K562 (cell line): ENCODE results near the gene PRR19. TPM values are rescaled to one million over a fixed set of nuclear protein-coding genes. Genes with fewer than 3 reads are reported as not detected.

ENCODE experiments used
- BACH1 ChIP-seq: fragments of 200-800 bp; sonication (Bioruptor generic); IDR thresholded peaks from 2 replicates; pipeline ENCODE4 v1.6.1; 2016; ENCODE audit warnings: missing genetic modification characterization, missing compliant biosample characterization
- BRF2 ChIP-seq: IDR thresholded peaks from 3 replicates; pipeline ENCODE4 v1.6.1; 2011; ENCODE audit warnings: borderline replicate concordance, mild to moderate bottlenecking; ENCODE audit not compliant: insufficient read length, insufficient read depth
- CBX2 ChIP-seq: fragments of 200-600 bp; sonication (generic); IDR thresholded peaks from one replicate; pipeline ENCODE4 v1.6.1; 2012; ENCODE audit warnings: mild to moderate bottlenecking, low read length, inconsistent platforms; ENCODE audit not compliant: insufficient read depth, poor library complexity, severe bottlenecking
- ETV6 ChIP-seq, 3 experiments: fragments of 150-350 bp in 1 of 3; sonication (generic) in 1 of 3; formaldehyde crosslinking in 1 of 3; IDR thresholded peaks; 2 replicates each; pipeline versions ENCODE4 v1.6.1 to v1.8.0; 2014 to 2022; ENCODE audit warnings: borderline replicate concordance in 2 of 3, low read depth in 2 of 3, antibody characterized with exemption in 1 of 3, low read length in 1 of 3, mild to moderate bottlenecking in 1 of 3, missing genetic modification reagents in 1 of 3
- FOSL1 ChIP-seq: fragments of 200-800 bp; sonication (Bioruptor generic); conservative IDR thresholded peaks from 2 replicates; pipeline ENCODE4 v1.6.1; 2016; ENCODE audit warnings: missing genetic modification characterization, missing compliant biosample characterization
- FOXK1 ChIP-seq: sonication (generic); formaldehyde crosslinking; IDR thresholded peaks from 2 replicates; pipeline ENCODE4 v1.8.0; 2022; ENCODE audit warnings: missing genetic modification reagents, mild to moderate bottlenecking, borderline replicate concordance
- HBP1 ChIP-seq: fragments of 450-650 bp; formaldehyde crosslinking; IDR thresholded peaks from 2 replicates; pipeline ENCODE4 v1.4.0; 2022; ENCODE audit warnings: missing genetic modification characterization
- HMGN3 ChIP-seq: IDR thresholded peaks from 2 replicates; pipeline ENCODE4 v1.6.1; 2011; ENCODE audit warnings: borderline replicate concordance, low read depth, mild to moderate bottlenecking, mixed read lengths, low read length; ENCODE audit not compliant: insufficient read length; ENCODE audit errors: extremely low read depth
- MYNN ChIP-seq, 2 experiments: sonication (generic); formaldehyde crosslinking in 1 of 2; IDR thresholded peaks; 2 replicates each; pipeline versions ENCODE4 v1.5.0 to v1.6.1; 2016 to 2020; ENCODE audit warnings: antibody characterized with exemption in 1 of 2, missing genetic modification reagents in 1 of 2
- NCOA2 ChIP-seq, 2 experiments: fragments of 450-650 bp; IDR thresholded peaks; 2 replicates each; pipeline ENCODE4 v1.6.1; 2018; ENCODE audit warnings: mild to moderate bottlenecking in 2 of 2, moderate library complexity in 1 of 2; ENCODE audit not compliant: partially characterized antibody in 2 of 2
- NELFE ChIP-seq: IDR thresholded peaks from 2 replicates; pipeline ENCODE4 v1.6.1; 2011; ENCODE audit warnings: mild to moderate bottlenecking; ENCODE audit not compliant: insufficient read depth, insufficient read length
- NR1H2 ChIP-seq: sonication (generic); formaldehyde crosslinking; IDR thresholded peaks from 2 replicates; pipeline ENCODE4 v1.4.0; 2020; ENCODE audit warnings: mild to moderate bottlenecking, missing genetic modification reagents
- NR4A1 ChIP-seq, 2 experiments: fragments of 250-450 bp in 1 of 2; fragments of 450-650 bp in 1 of 2; sonication (Bioruptor Pico) in 1 of 2; IDR thresholded peaks; 2 replicates each; pipeline versions ENCODE4 v1.4.0 to v1.6.1; 2016 to 2020; ENCODE audit warnings: mild to moderate bottlenecking in 2 of 2, missing compliant biosample characterization in 1 of 2, missing genetic modification characterization in 1 of 2, moderate library complexity in 1 of 2
- RCOR1 ChIP-seq, 2 experiments: IDR thresholded peaks; 2 replicates each; pipeline ENCODE4 v1.6.1; 2012; ENCODE audit warnings: low read depth in 2 of 2, low read length in 2 of 2, borderline replicate concordance in 1 of 2, improper control_type of control experiment in 1 of 2
- RNF2 ChIP-seq: sonication (generic); IDR thresholded peaks from 2 replicates; pipeline ENCODE4 v1.6.1; 2016
- RNF219 ChIP-seq: fragments of 250-450 bp; sonication (Bioruptor Pico); IDR thresholded peaks from 2 replicates; pipeline ENCODE4 v1.5.0; 2022; ENCODE audit warnings: mild to moderate bottlenecking
- SAP30 ChIP-seq: fragments of 200-600 bp; sonication (generic); IDR thresholded peaks from 2 replicates; pipeline ENCODE4 v1.6.1; 2012; ENCODE audit warnings: borderline replicate concordance, low read depth, mild to moderate bottlenecking, moderate library complexity, low read length, control low read depth, inconsistent platforms; ENCODE audit not compliant: insufficient read depth, poor library complexity, severe bottlenecking
- ZC3H11A ChIP-seq: IDR thresholded peaks from 2 replicates; pipeline ENCODE4 v1.6.1; 2012; ENCODE audit warnings: low read depth, low read length, improper control_type of control experiment
- ZNF121 ChIP-seq: sonication (generic); formaldehyde crosslinking; conservative IDR thresholded peaks from 2 replicates; pipeline ENCODE4 v1.8.0; 2022; ENCODE audit warnings: missing genetic modification reagents
- ZNF143 ChIP-seq: sonication (generic); formaldehyde crosslinking; IDR thresholded peaks from 2 replicates; pipeline ENCODE4 v1.9.0; 2022; ENCODE audit warnings: mild to moderate bottlenecking, missing genetic modification reagents
- ZNF324 ChIP-seq: fragments of 250-450 bp; sonication (Bioruptor Pico); IDR thresholded peaks from 2 replicates; pipeline ENCODE4 v1.4.0; 2020; ENCODE audit warnings: mild to moderate bottlenecking
- ZNF644 ChIP-seq: fragments of 200-800 bp; sonication (Bioruptor generic); IDR thresholded peaks from 2 replicates; pipeline ENCODE4 v1.6.1; 2016; ENCODE audit warnings: low read depth, missing genetic modification characterization, missing compliant biosample characterization
- polyA plus RNA-seq, 8 experiments: library from polyadenylated mRNA; depleted of rRNA in 4 of 8; stranded (reverse) in 5 of 8; unstranded in 3 of 8; fragments of >200 nt; fragmentation: Nextera tagmentation in 2 of 8; fragmentation: Illumina TruSeq in 1 of 8; extraction: Ambion mirVana in 2 of 8; extraction: Trizol in 1 of 8; gene quantifications; 2 replicates each; pipeline versions ENCODE4 v1.2.1 to v1.2.3, GENCODE V29; 2011 to 2014; ENCODE audit warnings: inconsistent platforms in 1 of 8, missing spikeins in 1 of 8
- total RNA-seq, 7 experiments: library from RNA; depleted of rRNA in 6 of 7; stranded (reverse); fragments of >200 nt in 6 of 7; fragmentation: Illumina TruSeq in 2 of 7; extraction: Trizol in 2 of 7; gene quantifications; 2 replicates each; pipeline versions ENCODE4 v1.2.1 to v1.2.3, GENCODE V29; 2011 to 2021; ENCODE audit warnings: low replicate concordance in 1 of 7

The PRR19 gene
- total and polyA plus RNA-seq, 9 of the 15 experiments (the other 6 are each of a cell fraction or from before 2014, with no cell fraction given): 0.10 to 1.6 (median 0.54) TPM

GRCh38 chr19:42325308-42325895, 23.5 kb downstream of the PRR19 start, which contains the start of gene MEGF8 (continued):
- TF ChIP-seq BRF2: no peak
- TF ChIP-seq ZNF644 (tag): no peak
- no peak for TF ChIP-seq ZC3H11A
- TF ChIP-seq MYNN (IDR thresholded peaks at IDR 0.05): no peak
- no peak for TF ChIP-seq MYNN (CRISPR knock-in tag; IDR thresholded peaks at IDR 0.05)
- TF ChIP-seq NELFE: no peak
- TF ChIP-seq RCOR1 (IDR thresholded peaks at IDR 0.05; ENCODE audit: borderline replicate concordance in 1 of 2, low read depth in 2 of 2, low read length in 2 of 2): 0 out of 4 replicates have a peak, but pooled peaks of 1 of the 2 experiments have one; percentile 3
- TF ChIP-seq RNF2: no peak
- TF ChIP-seq FOSL1 (tag): no peak
- TF ChIP-seq NCOA2 (IDR thresholded peaks at IDR 0.05; ENCODE audit: partially characterized antibody in 2 of 2): no peak
- TF ChIP-seq ETV6 (IDR thresholded peaks at IDR 0.05; ENCODE audit: borderline replicate concordance in 1 of 2, low read depth in 2 of 2, low read length in 1 of 2): no peak
- 0 out of 2 replicates have a peak, but pooled peaks have one; percentile 26 for TF ChIP-seq ETV6 (CRISPR knock-in tag; IDR thresholded peaks at IDR 0.05; ENCODE audit: borderline replicate concordance)
- TF ChIP-seq SAP30: peak; percentile 67
- TF ChIP-seq ZNF324: no peak
- TF ChIP-seq NR1H2 (CRISPR knock-in tag): no peak
- no peak for TF ChIP-seq BACH1 (tag)
- TF ChIP-seq CBX2: no peak
- peak; percentile 20 for TF ChIP-seq HMGN3
- TF ChIP-seq RNF219 (CRISPR knock-in tag): no peak
- TF ChIP-seq FOXK1 (CRISPR knock-in tag): no peak
- TF ChIP-seq HBP1 (CRISPR knock-in tag): no peak
- TF ChIP-seq ZNF121: no peak
- no peak for TF ChIP-seq ZNF143 (CRISPR knock-in tag)
- no peak for TF ChIP-seq NR4A1 (CRISPR knock-in tag; IDR thresholded peaks at IDR 0.05)
- no peak for TF ChIP-seq NR4A1 (tag; IDR thresholded peaks at IDR 0.05)
